Activated T-cell treated with anti-CD3 and anti-CD28 coated beads, Interleukin-2, amount 50 U/mL, for 48 hours (primary cell): ENCODE data around the gene PLEKHG3.

Experiments used
- DNase-seq, 2 experiments: peaks; one replicate each; pipeline ENCODE4 v3.0.0-alpha.2; 2020

Gene PLEKHG3

GRCh38 chr14:64728856-64729255, 24.6 kb downstream of the PLEKHG3 start:
- DNase-seq = no peak

DNA sequence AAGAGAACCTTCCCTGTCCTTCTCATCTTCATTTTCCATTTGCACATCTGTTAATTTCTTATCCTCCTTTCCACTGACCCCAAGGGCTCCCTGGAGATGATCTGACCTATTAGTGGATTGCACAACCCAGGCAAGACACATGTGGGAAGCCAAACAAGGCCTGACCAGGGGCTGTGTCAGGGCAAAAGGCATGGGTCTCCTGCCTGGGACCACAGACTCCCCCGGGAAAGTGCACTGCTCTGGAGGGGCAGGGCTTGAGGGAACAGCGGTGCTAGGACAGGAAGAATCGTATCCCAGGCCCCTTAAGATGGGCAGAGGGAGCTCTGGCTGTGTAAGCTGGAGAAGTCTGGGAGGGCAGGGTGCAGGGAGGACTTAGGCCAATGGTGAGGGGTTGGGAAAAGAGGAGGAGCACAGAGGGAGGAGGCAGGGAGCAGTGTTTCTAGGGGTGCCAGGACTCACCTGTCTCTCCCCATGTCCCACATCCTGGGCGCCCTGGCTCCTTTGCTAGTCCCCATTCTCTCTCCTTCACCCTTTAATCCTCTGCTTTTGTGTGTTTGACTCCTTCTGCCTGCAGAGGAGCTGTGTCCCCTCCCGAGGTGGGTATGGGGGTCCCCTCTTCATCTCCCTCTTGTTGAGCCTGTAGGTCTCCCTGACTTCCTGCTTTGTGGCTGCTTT, 25.3 kb downstream of the PLEKHG3 start:
- DNase-seq = no peak

DNA sequence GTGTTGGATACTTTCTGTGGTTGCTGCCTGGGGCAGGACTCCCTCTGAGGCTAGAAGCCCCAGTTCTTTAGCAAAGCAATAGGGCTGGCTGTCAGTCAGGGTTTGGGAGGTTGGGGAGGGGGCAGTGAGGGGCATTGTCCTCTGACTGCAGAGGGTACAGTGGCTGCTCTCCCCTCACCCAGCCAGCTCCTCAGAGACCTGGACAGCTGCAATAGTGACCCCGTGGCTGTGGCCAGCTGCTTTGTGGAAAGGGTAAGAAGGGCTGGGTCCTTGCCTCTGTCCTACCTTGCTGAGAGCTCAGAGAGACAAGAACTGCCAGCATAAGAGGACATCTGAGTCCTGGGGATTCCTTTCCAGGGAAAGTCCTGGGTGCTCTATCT, 25.8 kb downstream of the PLEKHG3 start:
- DNase-seq = no peak

DNA sequence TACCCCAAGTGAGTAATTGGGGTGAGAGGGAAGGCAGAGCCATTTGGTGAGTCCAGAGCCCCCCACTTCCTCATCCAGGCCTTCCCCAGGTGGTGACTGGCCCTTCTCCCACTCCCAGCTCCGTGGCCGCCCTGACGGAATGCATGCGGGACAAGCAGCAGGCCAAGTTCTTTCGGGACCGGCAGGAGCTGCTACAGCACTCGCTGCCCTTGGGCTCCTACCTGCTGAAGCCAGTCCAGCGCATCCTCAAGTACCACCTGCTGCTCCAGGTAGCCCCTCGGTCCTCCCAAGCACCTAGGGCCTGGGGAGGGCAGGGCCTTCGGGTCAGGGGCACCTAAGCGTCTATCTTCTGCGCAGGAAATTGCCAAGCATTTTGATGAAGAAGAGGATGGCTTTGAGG, 26.5 kb downstream of the PLEKHG3 start:
- no peak for DNase-seq

DNA sequence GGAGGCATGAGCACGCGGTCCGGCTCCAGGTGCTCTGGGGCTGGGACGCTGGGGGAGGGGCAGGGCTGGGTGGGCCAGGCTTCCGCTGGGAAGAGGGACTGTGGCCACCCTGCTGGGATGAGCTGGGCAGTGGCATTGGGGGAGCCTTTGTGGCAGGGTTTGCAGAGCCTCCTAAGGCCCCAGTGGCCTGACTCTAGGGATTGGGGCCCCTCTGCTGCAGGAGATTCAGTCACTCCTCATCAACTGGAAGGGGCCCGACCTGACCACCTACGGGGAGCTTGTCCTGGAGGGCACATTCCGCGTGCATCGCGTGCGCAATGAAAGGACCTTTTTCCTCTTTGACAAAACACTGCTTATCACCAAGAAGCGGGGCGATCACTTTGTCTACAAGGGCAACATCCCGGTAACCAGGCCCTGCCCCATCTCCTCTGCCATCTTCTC, 26.9 kb downstream of the PLEKHG3 start:
- DNase-seq = no peak

- no peak for DNase-seq
These were observed 27.8 kb downstream of the PLEKHG3 start for GRCh38 chr14:64732066-64732465.

DNA sequence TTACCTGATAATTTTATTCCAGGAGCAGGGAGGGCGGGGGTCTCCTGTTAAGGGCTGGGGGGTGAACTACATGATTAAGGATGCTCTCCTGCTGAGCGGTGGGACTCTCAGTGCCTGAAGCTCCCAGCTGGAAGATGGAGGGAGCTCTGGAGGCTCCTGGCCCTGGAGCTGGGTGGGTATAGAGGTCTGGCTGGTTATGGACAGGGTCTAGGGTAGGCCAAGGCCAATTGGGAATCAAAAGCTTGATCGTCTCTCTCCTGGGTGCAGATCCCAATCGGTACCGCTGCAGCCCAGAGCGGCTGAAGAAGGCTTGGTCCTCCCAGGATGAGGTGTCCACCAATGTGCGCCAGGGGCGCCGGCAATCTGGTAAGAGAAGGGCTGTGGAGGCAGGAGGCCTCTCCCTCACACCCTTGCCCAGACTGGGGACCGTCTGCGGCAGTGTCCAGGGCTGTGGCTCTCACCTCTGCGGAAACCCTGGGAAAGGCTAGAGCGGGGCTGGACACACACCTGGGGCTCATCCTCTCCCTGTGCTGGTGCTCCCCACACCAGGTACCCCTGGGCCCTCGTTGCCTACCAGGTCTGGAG, 28.4 kb downstream of the PLEKHG3 start:
- DNase-seq = no peak

- DNase-seq = no peak
These were observed 29.1 kb downstream of the PLEKHG3 start for GRCh38 chr14:64733321-64733720.

GRCh38 chr14:64733899-64734298, 29.7 kb downstream of the PLEKHG3 start:
- DNase-seq = no peak

GRCh38 chr14:64734990-64735389, 30.8 kb downstream of the PLEKHG3 start:
- no peak for DNase-seq

DNA sequence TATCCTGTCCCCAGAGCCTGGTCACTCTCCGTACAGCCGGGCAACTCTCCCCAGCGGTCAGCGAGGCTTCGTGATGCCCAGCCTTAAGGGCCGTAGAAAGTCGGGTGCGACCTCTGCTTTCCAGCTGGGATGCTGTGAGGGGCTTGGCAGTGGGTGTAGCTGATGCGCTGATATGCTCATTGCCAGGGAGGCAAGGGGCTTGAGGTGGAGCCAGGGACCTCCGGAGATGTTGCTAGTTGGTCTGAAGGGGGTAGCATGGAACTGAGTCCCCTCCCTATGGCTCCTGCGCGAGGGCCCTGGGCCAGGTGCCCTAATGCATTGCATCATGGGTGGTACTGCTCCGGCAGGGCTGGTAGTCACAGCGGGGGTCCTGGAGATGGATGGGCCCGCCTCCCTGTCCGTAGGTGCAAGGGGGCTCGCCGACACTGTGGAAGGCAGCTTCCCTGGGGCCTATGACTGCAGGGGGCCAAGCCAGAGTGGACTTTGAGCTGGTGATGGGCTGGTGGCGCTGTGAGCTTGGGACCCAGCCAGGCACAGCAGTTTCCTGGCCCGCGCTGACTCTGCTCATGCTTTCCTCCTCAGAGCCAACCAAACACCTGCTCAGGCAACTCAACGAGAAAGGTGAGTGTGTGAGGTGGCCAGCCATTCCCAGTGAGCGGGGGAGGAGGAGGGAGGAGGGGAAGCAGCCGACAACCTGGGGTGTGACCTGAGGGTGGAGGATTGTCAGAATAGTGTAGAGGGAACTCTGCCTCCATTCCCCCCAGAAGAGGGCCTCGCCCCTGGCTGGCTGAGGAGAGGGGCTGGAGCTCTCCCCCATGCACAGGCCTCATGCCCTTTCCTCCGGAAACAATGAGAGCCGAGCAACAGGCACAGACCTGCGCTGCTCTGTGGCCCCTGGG, 32.3 kb downstream of the PLEKHG3 start:
- DNase-seq = no peak

DNA sequence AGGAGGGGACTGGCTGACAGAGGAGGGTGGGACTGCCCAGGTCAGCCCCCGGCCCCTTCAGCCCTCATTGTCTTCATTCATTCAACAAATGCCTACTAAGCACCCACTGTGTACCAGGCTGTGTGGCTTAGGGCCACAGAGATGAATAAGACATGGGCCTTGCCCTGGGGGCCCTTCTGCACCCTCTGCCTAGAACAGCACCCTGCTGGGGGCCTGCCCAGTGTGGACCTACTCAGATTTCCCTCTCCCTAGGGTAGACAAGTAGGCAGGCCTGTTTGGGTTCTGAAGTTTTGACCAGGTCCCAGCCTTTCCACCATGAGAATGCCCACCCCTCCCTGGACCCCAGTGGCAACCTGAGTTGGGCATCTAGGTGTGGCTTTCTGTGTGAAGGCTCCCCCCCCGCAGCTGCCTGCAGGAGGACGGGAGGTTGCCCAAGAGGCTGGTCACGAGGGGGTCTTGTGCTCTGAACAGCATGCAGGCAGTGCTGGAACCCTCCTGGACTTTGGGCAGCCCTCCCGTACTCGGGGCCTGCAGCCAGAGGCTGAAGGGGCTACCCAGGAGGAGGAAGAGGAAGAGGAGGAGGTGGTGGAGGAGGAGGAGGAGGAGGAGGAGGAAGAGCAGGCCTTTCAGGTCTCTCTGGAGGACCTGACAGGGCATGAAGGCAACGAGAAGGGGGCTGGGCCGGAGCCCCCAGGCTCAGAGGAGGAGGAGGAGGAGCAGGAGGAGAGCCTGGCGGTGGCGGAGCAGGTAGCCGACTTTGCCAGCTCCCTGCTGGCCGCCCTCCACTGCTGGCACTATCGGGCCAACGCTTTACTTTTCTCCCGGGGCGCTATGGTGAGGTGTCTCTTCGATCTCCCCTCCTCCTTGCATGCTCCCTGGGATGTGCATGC, 33.4 kb downstream of the PLEKHG3 start:
- no peak for DNase-seq

DNA sequence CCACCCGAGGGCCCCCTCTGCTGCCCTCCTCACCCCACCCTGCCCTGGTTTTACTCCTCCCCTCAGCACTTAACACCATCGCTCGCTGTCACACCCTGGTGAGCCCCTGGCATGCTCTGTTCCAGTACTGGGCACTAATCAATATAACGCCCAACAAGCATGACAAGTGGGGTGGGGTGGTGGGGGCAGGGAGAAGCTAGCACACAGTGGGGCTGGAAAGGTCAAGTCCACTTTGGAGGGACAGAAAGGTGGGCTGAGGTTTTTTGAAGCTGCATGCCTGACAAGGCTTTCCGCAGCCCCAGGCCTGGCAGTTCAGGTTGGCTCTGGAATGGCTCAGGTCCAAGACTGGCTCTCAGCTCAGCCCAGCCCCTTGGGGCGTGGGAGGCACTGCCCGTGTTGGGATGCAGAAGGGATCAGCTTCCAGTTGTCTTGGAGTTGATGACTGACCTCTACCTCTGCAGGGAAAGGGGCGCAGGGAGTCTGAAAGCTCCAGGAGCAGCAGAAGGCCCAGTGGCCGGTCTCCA, 34.1 kb downstream of the PLEKHG3 start:
- DNase-seq = no peak

DNA sequence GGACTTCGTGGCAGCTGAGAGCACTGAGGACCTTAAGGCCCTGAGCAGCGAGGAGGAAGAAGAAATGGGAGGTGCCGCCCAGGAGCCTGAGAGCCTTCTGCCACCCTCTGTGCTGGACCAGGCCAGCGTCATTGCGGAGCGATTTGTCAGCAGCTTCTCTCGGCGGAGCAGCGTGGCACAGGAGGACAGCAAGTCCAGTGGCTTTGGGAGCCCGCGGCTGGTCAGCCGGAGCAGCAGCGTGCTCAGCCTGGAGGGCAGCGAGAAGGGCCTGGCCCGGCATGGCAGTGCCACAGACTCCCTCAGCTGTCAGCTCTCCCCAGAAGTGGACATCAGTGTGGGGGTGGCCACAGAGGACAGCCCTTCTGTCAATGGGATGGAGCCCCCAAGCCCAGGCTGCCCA, 37.0 kb downstream of the PLEKHG3 start:
- no peak for DNase-seq

DNA sequence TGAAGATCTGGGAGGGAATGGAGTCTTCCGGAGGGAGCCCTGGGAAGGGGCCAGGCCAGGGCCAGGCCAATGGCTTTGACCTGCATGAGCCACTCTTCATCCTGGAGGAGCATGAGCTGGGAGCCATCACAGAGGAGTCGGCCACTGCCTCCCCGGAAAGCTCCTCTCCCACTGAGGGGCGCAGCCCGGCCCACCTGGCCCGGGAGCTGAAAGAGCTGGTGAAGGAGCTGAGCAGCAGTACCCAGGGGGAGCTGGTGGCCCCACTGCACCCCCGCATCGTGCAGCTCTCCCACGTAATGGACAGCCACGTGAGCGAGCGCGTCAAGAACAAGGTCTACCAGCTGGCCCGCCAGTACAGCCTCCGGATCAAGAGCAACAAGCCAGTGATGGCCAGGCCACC, 37.7 kb downstream of the PLEKHG3 start:
- no peak for DNase-seq

- no peak for DNase-seq
These were observed 38.8 kb downstream of the PLEKHG3 start for GRCh38 chr14:64743061-64743460.

DNA sequence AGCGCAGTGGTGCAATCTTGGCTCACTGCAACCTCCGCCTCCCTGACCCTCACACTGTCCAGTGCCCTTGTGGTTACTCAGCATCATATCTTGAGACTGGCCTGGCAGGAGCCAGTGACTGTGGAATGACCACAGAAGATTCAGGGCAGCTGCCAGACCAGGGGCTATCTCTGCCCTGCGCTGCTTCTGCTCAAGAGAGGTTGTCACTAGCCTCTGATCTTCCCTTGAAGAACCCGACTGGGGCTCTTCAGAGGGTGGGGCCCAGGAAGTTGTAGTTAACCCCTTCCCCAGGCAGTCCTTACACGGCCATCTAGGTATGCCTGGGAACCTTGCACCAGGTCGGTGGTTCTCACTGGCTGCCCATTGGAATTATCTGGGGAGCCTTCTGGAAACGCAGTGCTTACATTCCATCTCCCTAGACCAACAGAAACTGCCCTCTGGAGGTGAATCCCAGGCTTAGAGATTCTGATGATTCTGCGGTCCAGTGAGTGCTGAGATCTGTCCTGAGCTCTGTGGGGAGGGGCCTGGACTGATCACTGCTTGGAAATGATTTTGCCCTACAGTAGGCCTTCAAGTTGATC, 41.4 kb downstream of the PLEKHG3 start:
- DNase-seq = no peak

DNA sequence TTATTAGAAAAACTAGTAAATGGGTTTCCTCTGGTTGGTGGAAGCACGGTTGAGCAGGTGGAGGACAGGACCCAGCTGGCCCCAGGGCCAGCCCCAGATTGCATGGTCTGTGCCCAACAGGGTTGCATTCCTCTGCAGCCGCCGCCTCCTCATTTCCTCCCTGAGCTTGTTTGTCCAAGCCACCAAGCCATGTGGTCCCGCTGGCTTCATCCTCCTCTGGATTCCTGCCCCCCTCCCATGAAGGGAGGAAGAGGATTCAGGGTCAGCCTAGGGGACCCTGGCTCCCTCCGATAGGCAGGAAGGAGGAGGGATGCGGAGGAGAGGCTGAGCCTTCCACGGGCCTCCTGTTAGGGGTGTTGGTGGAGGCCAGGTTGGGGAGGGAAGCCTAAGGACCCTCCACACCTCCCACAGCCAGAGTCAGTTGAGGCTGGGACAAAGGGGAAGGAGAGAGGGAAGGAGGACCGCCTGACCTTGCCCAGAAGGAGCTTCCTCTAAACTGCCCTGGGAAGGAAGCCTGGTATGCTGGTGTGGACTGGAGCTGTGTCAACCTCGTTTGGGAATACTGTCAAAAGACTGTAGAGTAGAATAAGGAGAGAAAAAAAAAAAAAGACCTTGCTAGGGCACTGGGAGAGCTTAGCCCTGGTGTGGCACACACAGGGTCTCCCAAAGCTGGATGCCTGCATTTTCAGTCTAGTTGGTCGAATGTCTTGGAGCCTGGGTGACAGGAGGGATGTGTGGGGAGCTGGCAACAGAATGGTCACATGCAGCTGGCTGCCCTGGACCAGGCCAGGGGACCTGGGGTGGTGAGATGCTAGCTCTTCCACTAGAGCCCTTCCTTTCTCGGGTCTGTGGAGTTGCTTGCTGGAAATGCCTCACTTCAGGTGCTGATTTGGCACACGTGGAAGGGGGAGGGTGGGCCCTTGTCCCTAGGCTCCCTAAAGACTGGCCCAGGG, 42.4 kb downstream of the PLEKHG3 start:
- DNase-seq = no peak

DNA sequence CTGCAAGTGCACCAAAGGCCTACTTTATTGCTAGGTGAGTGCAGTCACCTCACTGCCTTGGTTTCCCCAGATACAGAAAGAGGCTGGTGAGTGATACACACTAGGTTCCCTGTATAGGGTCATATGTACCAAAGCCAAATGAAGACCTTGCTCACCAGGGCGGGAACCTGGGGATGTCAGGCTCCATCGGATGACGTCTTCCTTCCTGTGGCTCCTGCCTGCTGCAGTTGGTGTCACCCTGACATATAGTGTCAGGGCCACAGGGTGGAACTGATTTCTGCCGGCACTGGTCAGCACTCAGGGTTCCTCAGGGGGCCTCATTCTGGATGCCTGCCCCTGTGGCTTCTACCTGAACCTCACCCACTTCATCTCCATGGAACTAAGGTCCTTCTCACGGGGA, 43.1 kb downstream of the PLEKHG3 start:
- DNase-seq = no peak

DNA sequence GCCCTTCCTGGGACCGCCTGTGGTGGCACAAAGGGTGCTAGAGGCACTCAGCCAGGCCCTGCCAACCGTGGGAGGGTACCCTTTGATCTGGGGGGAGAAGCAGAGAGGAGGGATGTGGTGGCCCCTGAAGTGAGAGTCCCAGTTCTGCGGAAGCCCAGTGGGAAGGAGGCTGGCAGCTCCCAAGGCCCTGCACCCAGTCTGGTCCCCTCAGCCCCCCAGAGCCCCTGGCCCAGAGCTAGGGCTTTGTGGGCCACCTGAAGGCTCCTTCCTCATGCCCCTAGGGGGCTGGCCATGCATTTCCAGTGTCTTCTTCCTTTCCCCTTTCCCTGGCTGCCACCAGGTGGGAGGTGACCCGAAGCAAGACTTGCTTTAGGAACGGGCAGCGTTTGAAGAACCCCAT, 44.3 kb downstream of the PLEKHG3 start:
- no peak for DNase-seq
